NCI-H460 (cell line): ENCODE results near the gene CLDN11. TPM values are rescaled to one million over a fixed set of nuclear protein-coding genes. Genes with fewer than 3 reads are reported as not detected.

Source experiments
- DNase-seq: peaks from one replicate; pipeline ENCODE4 v3.0.0-alpha.2; 2016; ENCODE audit warnings: low read depth; ENCODE audit errors: extremely low read depth
- total RNA-seq: library from RNA; depleted of rRNA; stranded (reverse); fragments of >200 nt; shearing (Covaris generic); gene quantifications from 2 replicates; pipeline ENCODE4 v1.2.3, GENCODE V29; 2014; rRNA removed

The CLDN11 gene
- total RNA-seq, 1 experiment from 2014 or later: 0.72 TPM

DNA sequence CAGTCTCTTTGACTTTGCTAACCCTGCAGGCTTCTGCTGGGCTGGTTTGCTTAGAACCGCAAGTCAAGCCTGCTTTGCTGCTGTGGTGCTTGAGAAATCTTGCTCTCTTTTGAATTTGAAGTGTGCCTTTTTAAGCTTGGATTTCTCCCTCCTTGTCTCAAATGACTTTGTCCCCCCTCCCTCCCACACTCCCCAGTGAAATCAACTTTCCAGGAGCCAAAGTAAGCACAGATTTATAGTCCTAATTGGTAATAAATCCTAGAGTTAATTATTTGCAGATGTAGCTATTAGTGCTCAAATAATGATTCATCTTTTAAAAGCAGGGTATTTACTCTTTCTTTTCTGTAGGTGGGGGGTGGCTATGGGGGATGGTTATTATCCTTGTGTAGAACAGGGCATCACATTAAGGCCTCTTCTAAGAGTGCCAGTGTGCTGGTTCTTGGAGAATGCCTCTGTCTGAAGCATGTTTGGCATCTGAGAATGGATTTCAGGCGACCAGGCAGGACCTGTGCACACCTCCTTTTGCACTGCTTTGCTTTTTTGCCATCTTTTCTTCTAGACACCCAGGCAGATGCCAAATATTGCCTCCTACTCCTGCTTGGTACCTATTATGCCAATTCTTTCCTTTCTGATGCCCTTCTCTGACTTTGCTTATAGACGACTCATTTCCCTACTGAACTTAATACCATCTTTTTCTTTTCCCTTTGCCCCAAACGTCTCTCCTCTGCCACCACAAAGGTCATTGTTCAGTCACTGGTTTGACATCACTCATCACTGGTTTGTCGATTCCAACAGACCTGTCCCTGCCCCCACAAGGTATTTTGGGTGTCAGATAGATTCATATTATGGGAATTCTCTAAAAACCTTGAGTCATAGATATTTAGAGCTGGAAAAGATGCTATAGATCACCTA is 50.7 kb downstream of the CLDN11 start:
- DNase-seq: no peak

DNA sequence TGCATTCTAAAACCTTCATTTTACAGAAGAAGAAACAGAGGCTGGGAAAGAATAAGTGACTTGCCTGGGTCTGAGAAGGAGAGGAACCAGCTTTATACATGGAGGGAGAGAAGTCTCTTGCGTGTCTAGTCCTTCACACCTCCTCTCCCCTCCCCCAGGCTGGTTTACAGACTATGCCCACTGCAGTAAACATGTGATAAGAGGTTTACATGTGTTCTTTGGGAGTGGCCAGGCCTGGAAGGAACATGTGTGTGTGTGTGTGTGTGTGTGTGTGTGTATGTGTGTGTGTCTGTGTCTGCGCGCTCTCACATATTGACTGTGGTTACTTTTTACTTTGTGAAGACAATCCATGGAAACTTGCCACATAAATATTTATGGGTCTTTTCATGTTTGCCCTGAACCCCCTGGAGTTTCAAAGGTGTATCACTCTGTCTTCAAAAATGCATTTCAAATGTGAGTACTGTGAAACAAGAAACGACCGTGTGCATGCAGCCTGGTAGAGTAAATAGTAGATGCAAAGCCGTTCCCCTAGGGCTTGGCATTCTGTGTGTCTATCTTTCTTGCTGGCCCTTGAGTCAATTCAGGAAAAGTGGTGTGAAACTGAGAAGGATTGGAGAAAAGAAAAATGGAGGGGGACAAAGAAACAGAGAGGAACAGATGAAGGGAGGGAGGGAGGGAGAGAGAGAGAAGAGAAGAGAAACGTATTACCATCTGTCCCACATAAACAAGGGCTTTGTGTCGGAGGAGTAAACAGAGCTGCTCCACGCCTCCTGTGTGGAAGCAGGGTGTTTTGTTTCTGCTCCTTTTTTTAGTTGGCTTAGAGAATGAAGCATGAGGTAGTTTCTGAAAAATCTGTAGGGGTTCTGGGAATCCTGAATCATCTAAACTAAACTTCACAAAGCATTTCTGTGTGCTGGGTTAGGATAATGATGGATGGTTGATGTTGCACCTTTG is 51.7 kb downstream of the CLDN11 start:
- no peak for DNase-seq

GRCh38 chr3:170471149-170471548 is 52.5 kb downstream of the CLDN11 start:
- no peak for DNase-seq

- DNase-seq: no peak
Observed at GRCh38 chr3:170473358-170473757, 54.7 kb downstream of the CLDN11 start.

DNA sequence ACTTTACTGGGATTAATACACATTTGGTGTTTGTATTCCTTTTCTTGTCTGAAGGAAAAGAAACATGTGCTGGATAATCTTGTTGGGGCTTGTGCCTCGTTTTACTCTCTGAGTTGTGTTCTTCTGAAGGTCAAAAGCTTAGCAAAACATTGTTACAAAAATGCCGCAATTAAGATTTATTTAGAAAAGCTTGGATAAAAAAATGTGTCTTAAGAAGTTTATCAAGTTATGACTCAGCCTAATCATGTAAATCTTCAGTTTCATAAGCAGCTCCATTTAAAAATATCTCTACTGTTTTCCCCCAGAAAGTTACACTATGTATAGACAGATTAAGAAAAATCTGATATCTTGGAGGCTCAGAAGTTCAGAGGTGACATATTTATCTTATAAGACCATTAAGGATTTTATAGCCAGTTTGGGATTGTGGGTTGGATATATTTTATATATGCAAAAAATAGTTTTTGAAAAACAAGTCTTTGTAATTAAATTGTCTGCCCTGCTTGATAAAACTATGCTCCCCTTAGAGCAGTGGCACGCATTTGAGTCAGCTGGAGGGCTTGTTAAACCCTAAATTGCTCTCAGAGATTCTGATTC is 56.5 kb downstream of the CLDN11 start:
- DNase-seq: no peak

- no peak for DNase-seq
Observed at GRCh38 chr3:170476291-170476690, 57.6 kb downstream of the CLDN11 start.

GRCh38 chr3:170477395-170477794 is 58.7 kb downstream of the CLDN11 start:
- DNase-seq: no peak

DNA sequence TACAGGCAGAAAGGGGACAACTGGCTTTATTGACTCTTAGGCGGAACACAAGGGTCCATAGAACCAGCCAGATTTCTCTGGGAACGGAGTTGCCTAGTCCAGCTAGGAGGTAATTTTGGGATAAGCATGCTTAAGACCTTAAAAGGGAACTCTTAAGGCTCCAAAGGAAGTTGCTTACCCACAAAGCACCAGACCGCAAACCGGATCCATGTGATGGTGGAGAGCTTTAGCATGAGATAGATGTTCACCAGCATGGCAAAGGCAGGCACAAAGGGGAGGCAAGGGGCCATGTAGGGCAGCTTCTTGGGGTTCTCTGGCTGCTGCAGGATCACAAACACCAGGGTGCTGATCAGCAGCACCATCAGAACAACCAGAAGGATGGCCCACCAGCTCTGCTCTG is 61.4 kb downstream of the CLDN11 start:
- no peak for DNase-seq

DNA sequence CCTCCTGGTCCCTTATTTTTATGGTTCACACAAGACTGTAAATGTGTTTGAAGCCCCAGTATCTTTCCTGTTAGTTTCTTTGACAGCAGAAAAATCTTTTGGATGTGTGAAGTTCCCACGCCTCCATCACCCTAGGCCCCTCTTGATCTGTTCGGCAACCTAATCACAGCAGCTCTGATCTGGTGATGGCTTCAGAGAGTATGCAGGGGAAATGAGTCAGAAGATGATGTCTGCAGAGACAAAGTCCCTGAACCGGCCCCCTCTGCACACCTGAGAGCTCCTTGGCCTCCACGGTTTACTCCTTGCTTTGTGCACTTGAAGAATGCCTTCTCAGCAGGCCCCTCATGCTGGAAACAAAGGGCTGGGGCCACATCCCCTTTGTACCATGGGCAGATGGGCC is 63.5 kb downstream of the CLDN11 start:
- no peak for DNase-seq

- no peak for DNase-seq
Observed at GRCh38 chr3:170483485-170484262, 65.0 kb downstream of the CLDN11 start.

Other genes with a start within 250 kb of the CLDN11 start
- gene PHC3, start 237.1 kb upstream of the CLDN11 start, total RNA-seq: 25.7 and 30.3 TPM in 2 replicates
- 34.1 and 38.8 TPM in 2 replicates for gene PRKCI, start 196.4 kb upstream of the CLDN11 start, total RNA-seq
- 28.1 and 33.4 TPM in 2 replicates for gene SKIL, start 61.2 kb upstream of the CLDN11 start, total RNA-seq
- not detected in 2 replicates for gene SLC7A14, start 167.2 kb downstream of the CLDN11 start, total RNA-seq